Hepatic stellate cell (primary cell): ENCODE measurements around the gene ZNF555.
"Not testable (repeated sequence)": the region's sequence is repeated elsewhere in the genome, so short reads cannot be mapped to it uniquely, and the experiment has no call there.

Experiments used
- DNase-seq: peaks from one replicate; pipeline ENCODE4 v3.0.0; 2011; ENCODE audit warnings: low spot score

Gene ZNF555

DNA sequence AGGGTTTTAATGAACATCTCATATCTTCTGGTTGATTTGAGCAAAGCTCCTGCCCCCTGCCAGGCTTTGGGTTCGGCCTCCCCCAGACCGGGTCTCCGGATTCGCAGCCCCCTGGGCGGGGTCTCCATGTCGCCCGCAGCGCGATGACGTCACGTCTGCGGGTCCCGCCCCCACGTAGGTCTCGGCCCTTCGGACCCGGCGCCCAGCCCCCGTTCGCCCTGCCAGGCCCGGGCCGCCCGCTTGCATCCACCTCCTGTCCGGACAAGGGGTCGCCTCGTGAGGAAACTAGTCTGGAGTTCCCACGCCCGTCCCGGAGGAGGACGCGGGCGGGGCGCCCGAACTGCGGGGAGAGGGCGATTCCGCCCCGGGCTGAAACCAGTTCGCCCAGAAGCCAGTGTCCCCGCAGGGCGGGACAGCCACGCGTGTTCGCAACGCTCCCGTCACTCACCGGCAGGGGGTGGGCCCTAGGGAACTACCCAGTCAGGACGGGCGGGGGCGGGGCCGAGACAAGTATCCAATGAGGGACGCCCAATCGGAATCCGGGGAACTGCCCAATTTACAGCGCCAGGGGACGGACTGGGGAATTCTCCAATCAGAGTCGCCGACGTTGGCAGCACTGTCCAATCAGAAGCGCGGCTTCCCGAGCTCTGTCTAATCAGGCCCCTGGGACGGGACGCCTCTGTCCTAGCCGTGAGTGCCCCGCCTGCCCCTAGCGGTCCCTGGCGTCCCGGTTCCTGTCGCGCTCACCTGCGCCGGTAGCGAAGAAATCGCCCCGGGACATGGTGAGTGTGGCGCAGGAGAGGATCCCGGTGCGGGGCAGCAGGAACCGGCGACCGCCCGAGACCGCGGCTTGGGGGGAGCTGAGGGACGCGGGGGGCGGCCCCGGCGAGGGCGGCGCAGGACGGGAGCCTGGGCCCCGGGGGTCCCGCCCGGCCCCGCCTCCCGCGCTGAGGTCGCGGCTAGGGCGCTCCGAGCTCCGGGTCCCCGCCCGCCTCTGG is at the start of gene ZNF555:
Gene ZNF555, plus strand, starts transcription at position 682 of the 998 bp plus-strand sequence. Its CDS starts 98 bp downstream, at position 780.
- peak; percentile 99 for DNase-seq

DNA sequence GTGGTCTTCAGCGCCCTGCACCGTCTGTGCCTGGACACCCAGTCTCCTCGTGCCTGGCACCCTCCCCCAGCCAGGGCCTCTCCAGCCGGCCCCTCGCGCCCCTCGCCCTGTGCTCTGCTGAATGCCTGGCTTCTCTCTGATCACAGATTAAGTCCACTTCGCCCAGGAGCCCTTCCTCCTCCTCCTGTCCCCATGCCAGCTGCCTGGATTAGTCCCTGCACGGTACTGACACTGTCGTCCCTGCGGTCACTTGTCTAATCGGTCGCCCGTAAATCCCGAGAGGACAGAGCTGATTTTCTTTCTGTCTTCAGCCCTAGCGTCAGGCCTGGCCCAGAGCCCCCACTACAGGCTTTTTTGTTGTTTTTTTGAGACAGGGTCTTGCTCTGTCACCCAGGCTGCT is 49.4 kb upstream of the ZNF555 start:
- no peak for DNase-seq

DNA sequence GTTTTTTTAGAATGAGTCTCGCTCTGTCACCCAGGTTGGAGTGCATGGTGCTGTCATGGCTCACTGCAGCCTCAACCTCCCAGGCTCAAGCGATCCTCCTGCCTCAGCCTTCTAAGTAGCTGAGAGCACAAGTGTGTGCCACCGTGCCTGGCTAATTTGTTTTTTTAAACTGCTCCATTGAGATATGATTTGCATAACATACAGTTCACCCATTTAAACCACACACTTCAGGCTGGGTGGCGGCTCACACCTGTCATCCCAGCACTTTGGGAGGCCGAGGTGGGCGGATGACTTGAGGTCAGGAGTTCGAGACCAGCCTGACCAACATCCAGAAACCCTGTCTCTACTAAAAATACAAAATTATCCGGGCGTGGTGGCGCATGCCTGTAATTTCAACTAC is 48.6 kb upstream of the ZNF555 start:
- not testable (repeated sequence) for DNase-seq

DNA sequence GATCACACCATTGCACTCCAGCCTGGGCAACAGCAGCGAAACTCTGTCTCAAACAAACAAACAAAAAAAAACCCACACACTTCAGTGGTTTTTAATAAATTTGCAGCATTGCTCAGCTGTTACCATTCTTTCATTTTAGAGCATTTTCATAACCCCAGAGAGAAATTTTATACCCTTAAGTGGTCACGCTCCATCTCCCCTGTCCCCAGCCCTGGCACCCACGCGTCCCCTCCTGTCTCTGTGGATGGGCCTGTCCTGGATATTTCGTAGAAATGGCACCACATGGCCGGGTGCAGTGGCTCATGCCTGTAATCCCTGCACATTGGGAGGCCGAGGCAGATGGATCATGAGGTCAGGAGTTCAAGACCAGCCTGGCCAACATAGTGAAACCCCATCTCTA is 48.1 kb upstream of the ZNF555 start:
- no peak for DNase-seq

DNA sequence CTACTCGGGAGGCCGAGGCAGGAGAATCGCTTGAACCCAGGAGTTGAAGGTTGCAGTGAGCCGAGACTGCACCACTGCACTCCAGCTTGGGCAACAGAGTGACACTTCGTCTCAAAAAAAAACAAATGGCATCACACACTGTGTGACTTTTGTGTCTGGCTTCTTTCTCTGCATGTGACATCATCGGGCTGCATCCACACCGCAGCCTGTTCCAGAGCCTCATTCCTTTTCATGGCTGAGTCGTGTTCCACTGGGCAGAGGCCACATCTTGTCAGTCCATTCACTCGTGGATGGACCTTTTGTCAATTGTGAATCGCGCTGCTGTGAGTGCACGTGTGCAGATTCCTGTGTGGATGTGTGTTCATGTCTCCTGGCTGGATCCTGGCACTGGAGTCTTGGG is 47.7 kb upstream of the ZNF555 start:
- DNase-seq = no peak

DNA sequence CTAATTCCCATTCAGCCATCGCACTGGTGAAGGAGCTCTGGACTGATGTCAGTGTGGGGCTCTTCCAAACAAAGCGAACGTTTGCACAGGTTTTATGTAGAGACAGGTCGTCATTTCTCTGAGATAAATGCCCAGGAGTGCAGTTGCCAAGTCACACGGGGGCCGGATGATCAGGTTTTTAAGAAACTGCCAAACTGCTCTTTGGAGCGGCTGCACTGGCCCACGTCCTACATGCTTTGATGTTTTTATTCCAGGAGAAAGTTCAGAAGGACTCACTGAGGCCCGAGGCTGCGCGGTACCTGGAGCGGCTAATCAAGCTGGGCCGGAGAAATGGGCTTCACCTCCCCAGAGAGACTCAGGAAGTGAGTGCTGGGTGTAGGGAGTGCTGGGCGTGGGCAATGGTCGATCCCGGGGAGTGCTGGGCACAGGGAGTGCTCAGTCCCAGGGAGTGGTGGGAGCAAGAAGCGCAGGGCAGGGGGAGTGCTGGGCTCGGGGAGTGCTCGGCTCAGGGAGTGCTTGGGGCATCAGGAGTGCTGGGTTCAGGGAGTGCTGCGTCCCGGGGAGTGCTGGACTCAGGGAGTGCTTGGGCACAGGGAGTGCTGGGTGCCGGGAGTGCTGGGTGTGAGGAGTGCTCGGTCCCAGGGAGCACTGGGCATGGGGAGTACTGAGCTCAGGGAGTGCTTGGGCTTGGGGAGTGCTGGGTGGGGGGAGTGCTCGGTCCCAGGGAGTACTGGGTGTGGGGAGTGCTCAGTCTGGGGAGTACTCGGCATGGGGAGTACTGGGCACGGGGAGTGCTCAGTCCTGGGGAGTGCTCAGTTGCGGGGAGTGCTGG is 45.2 kb upstream of the ZNF555 start:
- no peak for DNase-seq

DNA sequence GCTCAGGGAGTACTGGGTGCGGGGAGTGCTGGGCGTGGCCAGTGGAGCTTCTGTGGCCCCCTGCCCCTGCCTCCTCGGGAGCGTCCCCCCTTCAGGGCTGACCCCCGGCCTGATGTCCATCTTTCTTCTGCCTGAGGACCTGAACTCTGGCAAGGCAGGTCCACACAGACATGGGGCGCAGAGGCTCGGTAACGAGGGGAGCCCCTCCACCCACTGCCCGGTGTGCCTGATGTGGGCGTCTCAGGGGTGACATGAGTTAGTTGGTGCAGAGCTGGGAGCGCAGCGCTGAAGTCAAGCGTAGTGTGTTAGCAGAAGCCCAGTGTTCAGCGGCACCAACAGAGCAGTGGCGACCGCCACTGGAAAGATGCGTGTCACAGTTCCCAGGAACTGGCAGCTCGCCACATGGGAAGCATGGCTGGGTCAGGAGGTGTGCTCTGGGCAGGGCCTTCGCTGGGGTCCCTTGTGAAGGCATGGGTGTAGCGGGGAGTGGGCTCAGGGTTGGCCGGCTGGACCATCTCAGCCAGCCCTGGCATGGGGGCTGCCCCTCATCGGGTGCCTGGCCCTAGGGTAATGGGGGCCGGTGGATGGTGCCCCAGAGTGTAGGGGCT is 44.5 kb upstream of the ZNF555 start:
- DNase-seq = no peak

DNA sequence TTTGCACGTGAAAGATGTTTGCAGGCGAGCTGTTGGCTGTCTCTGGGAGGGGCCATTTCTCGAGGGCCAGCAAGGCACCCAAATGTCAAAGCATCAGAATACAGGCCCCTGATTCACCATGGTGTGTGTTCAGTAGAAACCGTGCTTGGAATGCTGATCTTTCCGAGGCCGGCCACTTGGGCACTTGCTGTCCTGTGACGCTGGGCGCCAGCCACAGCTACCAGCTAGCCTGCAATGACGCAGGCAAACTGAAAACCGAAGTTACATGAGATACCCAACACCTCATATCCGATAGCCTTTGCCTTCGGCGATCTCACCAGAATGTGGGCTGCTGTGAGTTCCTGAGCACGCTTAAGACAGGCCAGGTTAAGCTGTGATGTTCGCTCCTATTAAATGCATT is 44.0 kb upstream of the ZNF555 start:
- no peak for DNase-seq

DNA sequence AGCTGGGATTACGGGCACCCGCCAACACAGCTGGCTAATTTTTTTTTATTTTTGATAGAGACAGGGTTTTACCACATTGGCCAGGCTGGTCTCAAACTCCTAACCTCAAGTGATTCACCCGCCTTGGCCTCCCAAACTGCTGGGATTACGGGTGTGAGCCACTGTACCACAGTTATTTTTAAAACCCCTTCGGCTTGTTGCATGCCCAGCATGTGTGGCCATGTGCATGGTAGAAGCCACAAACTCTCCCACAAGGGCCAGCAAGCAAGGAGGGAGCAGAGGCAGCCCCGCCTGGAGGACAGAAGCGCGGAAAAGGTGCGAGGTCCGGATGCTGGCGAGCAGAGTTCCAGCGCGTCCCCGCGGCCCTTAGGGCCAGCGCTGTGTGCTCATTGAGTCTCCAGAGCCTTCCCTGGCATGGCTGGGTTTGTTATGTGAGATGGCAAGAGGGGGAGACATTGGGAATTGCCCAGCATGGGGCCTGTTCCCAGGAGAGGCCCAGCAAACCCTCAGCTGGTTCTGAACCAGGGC is 43.1 kb upstream of the ZNF555 start:
- DNase-seq = no peak

DNA sequence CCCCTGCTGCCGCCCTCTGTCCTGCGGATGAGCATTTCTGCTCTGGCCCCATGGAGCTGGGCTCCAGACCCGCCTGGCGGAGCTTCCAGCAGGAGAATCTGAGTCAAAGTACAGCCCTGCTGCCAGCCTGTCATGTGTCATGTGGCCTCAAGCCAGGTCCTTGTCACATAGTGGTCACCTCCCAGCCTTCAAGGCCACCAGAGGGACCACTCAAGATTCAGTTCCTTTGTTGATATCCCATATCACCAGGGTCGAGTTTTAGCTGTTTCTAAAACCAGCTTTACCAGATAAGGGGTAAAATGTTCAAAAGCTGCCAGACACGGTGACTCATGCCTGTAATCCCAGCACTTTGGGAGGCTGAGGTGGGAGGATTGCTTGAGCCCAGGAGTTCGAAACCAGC is 42.5 kb upstream of the ZNF555 start:
- no peak for DNase-seq

DNA sequence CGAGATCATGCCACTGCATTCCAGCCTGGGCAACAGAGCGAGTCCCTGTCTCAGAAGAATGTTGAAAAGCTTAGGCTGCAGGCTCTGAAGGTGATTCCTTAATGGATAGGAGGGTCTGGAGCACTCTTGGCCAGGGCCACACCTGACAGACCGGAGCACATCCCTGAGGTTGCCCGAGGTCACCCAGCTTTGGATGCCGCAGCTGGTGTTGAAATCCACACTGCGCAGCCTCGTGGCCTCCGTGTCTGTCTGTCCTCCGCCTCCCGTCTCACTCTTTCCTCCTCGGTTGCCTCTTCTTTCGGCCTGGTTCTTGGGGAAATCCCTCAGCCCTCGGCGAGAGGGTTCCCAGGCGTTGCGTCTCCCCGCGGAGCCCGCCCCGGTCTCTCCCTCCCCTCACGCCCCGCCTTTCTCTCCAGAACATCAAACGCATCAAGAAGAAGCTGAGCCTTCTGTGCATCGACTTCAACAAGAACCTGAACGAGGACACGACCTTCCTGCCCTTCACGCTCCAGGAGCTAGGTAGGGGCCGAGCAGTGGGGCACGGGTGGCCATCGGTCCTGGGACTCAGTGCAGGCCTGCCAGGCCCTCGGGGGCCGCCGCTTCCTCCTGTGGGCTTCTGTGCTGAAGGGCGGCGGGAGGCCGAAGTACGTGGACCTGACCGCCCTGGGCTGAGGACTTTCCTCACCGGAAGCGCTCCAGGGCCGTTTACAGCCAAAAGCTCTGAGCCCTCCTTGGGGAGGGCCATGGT is 41.8 kb upstream of the ZNF555 start:
- no peak for DNase-seq

DNA sequence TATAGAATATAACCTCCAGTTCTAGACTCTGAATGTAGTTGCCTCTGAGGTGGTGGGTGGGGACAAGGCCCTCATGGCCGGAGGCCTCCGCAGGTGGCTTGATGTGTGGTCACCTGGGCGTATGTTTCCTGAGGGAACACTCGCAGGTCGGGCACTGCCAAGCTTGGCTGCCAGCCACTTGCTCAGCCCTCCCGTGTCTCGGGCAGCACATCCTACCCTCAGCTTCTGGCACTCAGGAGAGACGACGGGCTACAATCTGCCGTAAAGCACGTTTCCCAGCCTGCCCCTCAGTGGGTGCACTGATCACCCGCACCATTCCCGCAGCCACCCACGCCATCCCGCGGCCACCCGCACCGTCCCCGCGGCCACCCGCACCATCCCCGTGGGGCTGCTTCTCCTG is 40.8 kb upstream of the ZNF555 start:
- no peak for DNase-seq

DNA sequence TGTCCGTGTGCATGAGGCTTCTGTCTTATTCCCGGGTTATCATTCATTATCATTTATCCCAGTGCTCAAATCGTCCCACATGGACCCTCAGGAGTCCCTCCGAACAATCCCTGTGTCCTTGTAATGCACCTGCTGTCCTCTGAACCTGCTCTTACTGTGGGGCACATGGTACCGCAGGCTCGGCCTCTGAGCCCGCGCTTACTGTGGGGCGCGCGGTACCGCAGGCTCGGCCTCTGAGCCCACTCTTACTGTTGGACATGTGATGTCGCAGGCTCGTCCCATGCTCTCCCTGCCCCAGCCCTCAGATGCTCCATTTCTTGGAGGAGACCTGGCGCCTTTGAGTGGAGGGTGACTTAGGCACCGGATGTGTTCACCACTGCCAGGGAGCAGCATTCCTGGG is 38.4 kb upstream of the ZNF555 start:
- DNase-seq = no peak

DNA sequence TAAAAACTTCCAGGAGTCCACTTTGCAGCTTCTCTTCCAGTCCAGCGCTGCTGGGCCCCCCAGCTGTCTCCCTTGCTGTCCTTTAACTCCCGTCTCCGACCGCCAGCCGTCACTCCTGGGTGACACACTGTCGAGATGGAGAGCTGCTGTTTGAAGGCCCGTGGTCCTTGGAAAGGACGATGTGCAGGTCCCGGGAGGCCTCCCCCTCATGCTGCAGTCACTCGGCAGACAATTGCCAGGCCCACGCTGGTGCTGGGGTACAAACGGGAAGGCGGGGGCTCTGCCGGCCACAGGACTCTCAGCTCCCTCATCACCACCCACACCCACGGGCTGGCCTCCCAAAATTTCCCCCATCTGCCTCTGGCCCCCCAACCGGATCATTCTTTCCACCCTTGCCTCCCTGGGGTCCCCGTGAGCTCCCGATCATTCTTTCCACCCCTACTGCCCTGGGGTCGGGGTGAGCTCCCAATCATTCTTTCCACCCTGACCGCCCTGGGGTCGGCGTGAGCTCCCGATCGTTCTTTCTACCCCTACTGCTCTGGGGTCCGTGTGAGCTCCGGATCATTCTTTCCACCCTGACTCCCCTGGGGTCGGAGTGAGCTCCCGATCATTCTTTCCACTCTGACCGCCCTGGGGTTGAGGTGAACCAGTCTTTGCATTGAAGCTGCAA is 37.7 kb upstream of the ZNF555 start:
- no peak for DNase-seq

DNA sequence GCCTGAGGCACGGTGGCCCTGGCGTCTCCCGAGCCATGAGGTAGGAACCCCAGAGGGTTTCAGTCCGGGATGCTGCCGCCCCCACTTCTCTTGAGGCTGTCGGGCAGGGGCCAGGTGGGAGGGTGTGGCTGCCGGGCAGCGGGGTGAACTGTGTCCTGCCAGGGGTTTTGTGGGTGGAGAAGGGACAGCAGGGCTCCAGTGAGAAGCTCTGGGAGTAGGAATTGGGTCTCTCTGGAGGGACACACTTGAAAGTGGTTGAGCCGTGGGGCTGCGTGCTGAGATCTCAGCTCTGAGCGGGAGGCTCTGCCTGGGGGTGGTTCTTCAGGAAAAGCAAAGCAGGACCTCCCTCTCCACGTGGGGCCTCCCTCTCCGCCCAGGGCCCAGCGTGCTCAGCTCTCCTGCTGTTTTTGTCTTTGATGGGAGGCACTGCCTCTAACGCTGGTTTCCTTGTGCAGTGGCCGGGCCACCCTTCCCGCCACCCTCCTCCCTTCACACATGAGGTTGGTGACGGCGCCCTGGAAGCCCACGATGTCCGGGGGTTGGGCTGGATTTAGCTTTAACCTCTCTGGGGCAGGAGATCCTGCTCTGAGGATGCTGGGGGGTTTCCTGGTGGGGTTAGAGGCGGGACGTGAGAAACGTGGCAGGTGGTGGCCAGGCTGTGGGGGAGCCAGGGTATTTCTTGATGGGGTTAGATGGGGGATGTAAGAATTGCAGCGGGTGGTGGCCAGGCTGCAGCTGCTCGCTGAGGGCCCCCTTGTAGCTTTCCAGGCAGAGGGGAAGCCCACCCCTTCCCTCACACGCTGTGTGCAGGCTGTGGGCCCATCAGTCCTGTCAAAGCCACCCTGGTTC is 36.9 kb upstream of the ZNF555 start:
- DNase-seq = no peak

DNA sequence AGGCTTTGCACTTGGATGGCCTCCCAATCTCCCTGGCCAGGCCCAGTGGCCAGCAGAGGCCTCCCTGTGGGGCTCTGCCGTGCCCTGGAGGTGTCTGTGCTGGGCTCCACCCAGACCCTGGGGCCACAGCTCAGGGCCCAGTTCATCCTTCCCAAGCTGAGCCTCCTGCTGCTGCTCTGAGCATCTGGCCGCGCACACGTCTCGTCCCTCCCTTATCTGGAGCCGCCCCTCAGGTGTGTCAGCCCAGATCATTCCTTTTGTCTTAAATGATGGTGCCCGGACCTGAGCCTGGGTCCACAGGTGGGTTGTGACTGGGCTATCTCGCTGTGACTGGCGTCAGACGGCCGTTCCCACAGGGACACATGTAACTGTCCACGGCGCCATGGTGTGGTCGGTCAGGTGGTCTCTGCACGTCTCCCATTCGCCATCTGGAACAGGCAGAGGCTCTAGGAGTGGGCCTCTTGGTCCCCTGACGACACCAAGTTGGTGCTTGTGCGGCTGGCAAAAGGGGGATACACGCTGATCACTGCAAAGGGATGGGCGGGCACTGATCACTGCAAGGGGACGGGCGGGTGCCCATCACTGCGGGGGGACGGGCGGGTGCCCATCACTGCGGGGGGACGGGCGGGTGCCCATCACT is 35.9 kb upstream of the ZNF555 start:
- no peak for DNase-seq

DNA sequence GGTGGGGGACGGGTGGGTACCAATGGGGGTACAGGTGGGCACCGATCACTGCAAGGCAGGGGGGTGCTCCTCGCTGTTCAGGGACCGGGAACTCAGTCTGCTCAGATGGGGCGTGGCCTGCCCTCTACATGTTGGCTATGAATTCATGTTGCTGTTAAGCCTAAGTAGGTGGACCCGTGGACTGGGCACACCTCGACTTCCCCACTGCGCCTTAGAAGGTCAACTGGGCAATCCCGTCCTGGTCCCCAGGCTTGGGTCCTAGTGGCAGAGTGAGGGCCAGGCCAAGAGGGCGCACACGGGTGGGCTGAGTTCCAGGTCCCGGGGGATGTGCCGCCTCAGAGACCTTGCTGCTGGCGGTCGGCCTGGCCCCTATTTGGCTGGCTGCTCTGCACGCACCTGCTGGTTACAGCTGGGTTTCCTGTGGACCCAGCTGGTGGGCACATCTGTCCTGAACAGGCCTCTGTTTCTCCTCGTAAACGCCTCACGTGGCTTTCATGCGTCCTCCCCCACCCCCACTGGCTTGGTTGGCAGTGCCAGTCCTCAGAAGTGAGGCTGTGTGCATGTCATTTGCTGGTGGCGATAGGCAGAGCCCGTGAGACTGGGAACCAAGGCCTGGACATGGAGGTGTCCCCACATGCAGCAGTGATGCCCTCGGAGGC is 35.2 kb upstream of the ZNF555 start:
- no peak for DNase-seq

DNA sequence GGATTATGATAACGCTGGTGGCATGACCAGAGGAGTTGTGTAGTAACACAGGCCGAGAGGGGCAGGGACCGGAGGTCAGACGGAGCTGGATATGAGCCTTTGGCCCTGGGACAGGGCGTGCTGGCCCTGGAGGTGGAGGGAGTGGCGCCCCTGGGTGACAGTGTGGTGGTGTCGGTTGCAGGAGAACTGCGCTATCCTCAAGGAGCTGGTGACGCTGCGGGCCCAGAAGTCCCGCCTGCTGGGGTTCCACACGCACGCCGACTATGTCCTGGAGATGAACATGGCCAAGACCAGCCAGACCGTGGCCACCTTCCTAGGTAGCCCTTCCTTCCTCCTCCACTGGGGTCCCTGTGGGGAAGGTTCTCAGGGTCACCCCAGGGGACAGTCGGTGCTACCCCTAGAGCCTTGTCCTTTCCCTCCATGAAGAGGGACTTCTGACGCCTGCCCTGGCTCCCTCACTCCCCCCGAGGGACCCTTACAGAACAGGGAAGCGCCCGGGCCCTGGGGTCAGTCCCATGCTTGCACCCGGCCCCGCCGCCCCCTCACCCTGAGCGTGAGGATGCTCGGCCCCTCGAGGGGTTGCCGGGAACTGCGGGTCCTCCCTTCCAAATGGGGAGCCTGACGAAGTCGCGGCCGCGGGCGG is 34.4 kb upstream of the ZNF555 start:
- no peak for DNase-seq
